Posterior vena cava (tissue), 2 donors: ENCODE data around the gene TRIM31. TPM values are rescaled to one million over a fixed set of nuclear protein-coding genes. Genes with fewer than 3 reads are reported as not detected.

Experiments
- DNase-seq: peaks from one replicate; pipeline ENCODE4 v3.0.0-alpha.2; 2020; ENCODE audit warnings: low spot score
- intact Hi-C, 2 donors: fragments of 100-400 bp; cut with DNase I; formaldehyde crosslinking; loops; one replicate each; pipeline versions ENCODE4 v1.14.1 to v1.14.2; 2022 to 2023
- total RNA-seq, 2 donors: library from RNA; stranded (reverse); fragmentation: NEBNext Ultra II Directional; extraction: Animal tissue kit (Norgen Biotek cat#: 25700); gene quantifications; one replicate each; pipeline ENCODE4 v1.2.1, GENCODE V29; 2021
- donor health status: DM: yes; HTN: yes; CAD: no.
- donor health status: DM: yes; HTN: yes; CAD: no.

The TRIM31 gene
- total RNA-seq, 2 donors from 2014 or later, result not detected

DNA sequence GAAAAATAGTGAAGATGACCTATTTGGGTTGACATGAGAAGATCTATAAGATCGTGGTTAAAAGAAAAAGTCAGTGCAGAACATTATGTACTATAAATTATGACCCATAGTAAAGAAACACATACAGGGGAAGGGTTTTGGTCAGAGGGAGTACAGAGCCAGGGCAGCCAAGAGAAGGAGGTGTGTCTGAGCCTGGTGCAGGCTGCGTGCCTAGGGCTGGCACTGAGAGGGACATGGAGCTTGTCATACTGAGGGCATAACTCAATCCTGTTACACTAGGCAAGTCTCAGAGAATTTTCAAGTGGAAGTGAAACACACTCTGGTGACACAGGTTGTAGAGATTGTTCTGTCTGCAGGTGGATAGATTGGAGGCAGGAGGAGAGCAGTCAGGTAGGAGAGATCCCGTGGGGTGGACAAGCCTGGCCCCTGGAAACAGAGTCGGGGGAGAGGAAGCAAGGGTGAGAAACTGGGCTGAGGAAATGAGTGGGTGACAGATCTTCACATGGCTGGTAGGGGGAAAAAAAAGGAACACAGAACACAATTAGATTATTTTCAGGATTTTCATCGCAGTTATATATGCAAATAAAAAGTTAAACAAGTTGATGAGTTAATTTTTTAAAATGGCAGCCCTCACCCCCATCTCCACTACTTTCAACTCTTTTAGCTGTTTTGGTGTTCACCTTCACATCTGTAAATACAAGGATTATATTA is 18.8 kb downstream of the TRIM31 start:
- intact Hi-C loops, result no loop called here
- DNase-seq, result no peak

DNA sequence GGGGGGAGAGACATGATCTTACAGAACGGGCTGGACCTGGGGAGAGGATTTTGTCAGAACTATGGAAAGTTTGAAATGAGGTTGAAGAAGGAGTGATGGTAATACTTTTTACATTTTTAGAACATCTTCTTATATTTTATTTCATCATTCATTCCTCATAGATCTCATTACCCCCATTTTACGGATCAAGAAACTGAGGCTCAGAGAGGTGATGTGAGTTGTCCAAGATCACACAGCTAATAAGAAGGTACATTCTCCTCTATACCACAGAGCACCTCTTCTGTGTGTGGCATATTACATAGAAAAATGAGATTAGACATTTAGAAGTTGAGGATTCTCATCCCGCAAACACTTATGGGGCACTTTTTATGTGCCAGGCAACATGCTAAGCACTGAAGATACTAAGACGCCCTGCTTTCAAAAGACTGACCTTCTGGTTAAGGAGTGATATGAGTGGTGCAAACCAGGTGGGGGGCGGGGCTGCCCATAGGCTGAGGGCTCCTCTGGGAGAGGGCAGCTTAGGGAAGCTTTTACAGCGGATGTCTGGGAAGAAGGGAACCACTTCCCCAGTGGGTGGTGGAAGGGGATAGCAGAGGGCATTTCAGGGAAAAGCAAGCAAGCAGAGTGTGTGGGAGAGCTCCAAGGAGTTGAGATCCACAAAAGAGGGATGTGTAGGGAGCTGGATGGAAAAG is 19.9 kb downstream of the TRIM31 start:
- no peak for DNase-seq
- intact Hi-C loops, result no loop called here

DNA sequence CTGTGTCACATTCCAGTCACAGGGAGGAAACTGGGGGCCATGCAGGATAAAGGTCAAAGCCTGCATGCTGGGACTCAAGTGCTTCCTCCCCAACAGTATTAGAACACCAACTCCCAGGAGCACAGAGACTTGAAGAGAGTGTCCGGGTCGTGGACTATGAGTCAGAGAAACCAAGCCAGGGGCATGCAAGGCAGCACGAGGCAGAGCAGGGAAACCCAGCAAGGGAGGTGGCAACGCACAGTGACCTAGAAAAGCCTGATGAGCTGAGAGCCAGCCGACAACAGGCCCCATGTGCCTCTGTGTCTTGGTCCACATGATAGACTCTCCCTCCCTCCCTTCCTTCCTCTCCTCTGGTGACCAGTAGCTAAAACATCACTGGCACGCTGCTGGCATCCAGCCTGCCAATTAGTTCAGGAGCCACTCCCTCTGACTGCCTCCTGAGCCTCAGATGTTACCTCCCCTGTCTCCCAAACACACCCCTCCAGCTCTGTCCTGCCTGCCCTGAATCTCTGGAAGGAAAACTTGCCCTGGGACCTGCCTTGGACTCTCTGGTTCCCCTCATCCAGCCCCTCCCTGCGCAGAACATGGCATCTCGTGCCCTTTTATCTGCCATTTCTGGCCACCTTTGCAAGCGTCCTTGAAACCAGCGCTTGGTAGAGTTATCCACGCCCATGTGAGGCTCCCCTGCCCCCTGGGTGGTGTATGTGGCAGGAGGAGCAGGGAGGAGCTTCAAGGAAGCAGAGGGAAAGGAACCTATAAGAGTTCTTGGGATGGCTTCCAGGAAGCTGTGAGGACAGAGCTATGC is 21.1 kb downstream of the TRIM31 start:
- intact Hi-C loops, result no loop called here
- DNase-seq, result no peak

DNA sequence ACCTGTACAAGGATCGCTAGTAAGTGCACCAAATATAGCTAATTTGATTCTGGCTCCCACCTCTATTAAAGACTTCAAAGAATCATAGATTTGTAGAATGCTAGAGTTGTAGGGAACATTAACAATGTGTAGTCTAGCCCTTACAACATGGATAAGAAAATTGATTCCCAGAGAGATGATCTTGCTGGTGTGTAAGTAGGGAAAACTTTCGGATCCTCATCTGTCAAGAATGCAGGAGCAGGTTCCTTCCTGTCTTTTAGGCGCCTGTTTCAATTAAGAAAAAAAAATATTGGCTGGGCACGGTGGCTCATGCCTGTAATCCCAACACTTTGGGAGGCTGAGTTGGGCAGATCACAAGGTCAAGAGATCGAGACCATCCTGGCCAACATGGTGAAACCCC is 25.0 kb downstream of the TRIM31 start:
- intact Hi-C loops, result no loop called here
- DNase-seq, result no peak

DNA sequence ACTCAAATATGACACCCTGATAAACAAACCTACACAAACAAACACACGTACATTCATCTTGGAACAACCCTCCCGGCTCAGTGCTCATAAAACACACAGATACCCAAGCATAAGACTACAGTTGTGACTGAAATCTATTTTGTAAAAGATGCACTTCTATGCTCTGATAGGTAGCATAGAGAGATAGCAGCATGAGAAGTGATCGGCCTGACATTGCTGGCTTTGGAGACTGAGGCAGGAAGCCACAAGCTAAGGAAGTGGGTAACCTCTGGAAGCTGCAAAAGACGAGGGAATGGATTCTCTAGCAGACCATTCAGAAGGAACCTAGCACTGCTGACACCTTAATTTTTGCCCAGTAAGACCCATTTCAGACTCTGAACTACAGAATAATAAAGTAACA is 35.7 kb downstream of the TRIM31 start:
- no peak for DNase-seq
- intact Hi-C loops, result no loop called here

DNA sequence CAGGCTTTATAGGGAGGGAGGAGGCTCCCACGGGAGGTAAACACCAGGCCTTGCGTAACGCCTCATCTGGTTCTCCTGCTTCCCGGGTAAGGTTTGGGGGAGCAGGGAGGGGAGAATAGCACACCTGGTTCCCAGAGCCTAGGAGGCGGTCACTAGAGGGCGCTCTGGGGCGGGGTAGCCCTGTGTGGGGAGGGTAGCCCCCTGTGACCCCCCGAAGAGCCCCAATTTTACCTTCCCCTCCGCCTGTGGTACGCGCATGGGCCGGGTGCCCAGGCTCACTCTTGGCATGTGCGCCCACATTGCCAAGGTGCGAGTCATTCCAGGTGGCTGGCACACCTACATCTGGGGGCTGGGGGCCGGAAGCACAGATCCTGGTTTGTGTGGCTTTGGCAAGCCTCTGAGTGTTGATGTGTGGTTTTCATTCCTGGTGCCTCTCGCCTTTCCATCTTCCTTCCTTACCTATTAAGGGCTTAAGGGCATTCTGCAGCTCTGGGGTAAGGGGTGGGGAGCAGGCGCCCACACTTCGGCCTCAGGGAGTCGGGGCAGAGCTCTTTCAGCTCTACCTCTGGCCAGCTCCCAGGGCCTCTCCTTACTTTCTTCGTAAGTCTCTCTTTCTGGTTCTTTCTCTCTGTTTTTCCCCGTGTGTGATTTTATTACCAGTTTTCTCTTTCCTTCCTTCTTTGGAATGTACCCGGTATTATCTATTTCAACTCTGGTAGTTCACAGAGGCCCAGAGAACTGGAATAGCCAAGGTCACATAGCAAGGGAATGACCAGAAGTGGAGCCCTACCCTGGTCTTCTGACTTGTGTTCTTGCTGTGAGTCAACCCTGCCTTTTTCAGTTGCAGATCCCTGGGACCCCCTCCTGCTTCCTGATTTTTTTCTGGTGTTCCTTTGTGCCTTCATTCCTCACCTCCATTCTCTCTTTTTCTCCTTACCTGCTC is 36.8 kb downstream of the TRIM31 start:
- intact Hi-C loops, result no loop called here
- DNase-seq, result no peak

DNA sequence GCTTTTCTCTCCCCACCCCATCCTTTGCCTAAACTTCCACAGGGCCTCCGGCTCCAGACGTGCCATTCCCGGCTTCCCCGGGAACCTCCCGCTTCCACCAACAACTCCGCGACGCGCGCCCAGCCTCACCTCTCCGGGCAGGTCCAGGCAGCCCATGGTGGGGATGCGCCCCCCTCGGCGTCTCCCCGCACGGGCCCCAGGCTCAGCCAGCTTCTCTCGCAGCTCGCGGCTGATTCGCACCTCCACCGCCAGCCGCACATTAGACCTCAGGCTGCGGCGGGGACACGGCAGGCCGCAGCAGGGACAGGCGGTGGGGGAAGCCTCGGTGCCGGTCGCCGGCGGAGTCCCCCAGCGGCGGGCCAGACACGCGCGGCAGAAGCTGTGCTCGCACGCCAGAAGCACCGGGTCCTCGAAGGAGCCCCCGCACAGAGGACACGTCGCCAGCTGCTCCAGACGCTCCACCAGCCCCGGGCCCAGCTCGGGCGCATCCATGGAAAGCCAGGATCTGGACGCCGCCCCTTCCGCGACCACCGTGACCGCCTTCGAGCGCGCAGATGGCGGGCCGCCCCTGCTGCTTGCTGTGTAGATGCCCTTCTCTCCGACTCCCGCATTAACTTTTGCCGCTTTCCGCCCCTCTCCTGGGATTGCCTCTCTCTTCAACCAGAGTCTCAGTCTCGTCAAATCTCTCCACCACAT is 37.6 kb downstream of the TRIM31 start, which contains the start of gene RNF39:
Gene RNF39 (minus strand): TSS at position 676 of the 696 bp plus-strand sequence. CDS start 184 bp downstream, at position 492.
- intact Hi-C loops, result no loop called here
- DNase-seq, result no peak

DNA sequence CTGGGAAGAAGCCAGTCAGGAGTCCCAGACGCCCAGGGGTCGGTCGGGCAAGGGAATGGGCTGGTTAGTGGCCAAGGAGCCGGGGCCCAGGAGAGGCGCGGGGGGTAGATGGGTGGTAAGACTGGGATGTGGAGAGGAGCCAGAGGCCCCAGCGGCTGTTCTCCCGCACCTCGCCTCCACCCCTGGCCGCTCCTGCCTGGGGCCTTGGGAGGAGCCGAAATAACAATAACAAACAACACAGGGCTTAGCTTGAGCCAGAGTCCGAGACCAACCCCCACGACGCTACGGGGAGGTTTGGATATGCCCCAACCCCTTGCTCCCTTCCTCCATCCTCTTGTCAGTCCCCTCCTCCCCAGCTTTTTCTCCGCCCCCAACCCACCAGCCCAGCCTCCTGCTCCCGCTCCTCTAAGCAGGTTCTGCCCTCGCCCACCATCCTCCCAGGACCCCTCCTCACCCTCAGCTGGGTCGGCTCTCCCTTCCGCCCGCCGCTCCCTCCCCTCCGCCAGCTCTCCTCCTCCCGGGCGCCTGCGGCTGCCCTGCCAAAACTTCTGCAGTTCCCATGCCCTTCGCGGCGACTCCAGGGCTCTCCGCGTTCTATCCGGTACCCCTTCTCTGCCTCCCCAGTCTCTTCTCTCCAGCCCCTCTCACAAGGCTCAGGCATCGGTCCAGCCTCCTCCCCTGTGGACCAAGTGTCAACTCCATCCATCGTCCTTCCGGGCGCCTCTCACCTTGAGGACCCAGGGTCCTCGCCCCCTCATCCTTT is 38.4 kb downstream of the TRIM31 start:
- no peak for DNase-seq
- intact Hi-C loops, result no loop called here

DNA sequence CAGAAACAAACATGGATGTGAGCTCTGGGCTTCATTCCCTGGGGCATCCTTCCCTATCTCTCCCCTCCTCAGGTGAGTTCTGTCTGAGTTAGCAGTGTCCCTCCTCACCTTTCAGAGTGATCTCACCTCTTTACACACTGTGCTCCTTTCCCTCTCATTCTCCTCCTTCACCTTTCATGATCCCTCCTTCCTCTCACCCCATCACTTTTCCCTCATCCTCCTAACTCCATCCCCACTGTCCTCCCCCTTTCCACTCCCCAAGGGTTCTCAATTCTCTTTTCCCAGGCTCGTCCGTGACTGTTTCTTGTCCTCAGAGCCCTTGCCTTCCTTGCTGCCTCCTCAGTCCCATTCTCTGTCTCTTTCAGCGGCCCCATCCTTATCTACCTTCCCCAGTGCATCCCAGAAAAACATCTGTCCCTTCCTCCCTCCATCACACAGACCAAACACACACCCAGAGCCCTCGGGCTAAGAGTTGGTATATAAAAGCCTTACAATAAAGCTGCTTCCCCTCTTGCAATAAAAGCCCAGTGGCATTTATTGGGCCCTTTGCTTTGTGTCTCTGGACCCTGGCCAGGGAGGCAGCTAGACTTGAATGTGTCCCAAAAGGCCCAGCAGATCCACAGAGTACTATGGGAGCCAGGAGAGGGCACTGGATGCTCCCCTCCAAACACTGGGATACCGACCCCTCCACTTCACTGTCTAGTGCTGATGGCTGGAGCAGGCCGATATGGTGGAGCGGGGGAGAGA is 39.2 kb downstream of the TRIM31 start:
- intact Hi-C loops, result no loop called here

DNA sequence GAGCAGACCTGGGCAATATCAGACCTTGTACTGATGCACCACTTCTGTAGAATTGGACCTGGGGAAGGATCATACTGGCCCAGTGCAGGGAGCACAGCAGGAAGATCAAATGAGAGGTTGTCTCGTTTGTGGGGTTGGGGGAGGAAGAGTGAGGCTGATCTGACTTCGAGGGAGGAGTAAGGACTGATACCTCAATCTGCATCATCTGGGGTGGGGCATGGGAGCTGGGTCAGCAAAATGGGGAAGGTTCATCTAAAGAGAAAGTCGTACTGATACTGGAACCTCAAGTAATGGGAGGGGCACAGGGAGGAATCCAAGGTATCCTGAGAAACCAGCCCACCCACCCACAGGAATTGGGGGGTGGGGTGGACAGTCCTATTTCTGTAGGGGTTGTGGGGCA is 41.0 kb downstream of the TRIM31 start:
- DNase-seq, result no peak
- intact Hi-C loops, result no loop called here

More for the DNA sequence above, 39.2 kb downstream of the TRIM31 start:
- no peak for DNase-seq

DNA sequence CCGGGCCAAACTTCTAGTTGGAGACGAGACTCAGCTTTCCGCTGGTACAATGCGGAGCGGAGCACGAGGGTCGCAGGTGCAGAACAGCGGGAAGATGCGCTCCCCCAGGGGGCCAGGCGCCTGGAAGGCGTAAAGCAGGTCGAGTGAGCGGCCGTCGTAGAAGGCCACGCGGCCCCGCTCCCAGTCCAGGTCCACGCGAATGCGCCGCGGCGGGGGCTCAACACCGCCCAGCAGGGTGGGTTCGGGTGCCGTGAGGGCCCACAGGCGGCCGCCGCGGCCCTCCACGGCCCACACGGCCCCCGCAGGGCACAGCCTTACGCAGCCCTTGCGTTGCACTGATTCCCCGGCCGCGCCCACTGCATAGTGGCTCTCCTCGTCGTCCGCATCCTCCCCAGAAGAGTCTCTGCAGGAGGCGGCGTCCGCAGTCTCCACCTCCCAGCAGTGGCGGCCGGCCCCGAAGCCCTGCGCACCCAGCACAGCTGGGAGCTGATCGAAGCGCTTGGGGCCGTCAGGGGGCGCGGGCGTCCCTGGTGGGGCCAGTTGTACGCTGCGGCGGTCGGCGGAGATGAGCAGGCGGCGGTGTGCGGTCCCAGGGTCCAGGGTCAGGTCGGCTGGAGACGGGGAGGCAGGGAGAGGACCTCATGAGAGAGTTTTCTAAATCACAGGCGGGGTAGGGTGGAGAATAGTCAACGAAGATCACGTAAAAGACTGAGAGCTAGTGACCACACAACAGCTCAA is 41.6 kb downstream of the TRIM31 start:
- intact Hi-C loops, result no loop called here
- no peak for DNase-seq

DNA sequence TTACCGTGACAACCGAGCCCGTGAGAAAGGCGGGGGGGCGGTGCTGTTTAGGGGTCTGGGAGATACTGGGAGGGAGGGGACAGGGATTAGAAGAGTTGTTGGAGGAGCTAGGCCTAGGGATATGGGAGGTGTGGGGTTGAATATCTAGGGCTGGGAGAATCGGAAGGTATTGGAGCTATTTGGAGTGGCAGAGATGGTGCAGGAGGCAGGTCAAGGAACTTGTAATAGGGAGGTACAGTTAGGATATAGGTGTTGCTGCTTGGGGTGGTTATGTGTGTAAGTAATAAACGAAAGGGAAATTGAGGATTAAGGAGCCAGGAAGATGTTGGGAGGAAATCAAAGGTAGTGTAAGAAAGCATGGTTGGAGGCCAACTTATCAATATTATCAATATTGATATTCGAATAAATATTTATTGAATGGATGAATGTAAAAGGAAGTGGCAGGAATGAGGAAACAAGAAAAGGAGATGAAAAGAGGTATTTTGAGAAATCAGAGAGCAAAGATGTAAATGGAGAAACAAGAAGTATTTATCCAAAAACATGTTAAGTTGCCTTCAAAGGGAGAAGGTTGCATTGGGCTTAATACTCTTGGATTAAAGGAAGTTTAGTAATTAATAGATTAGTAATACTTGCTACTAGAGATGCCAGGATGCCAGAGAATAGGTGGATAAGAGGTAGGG is 45.3 kb downstream of the TRIM31 start:
- no peak for DNase-seq
- intact Hi-C loops, result no loop called here

DNA sequence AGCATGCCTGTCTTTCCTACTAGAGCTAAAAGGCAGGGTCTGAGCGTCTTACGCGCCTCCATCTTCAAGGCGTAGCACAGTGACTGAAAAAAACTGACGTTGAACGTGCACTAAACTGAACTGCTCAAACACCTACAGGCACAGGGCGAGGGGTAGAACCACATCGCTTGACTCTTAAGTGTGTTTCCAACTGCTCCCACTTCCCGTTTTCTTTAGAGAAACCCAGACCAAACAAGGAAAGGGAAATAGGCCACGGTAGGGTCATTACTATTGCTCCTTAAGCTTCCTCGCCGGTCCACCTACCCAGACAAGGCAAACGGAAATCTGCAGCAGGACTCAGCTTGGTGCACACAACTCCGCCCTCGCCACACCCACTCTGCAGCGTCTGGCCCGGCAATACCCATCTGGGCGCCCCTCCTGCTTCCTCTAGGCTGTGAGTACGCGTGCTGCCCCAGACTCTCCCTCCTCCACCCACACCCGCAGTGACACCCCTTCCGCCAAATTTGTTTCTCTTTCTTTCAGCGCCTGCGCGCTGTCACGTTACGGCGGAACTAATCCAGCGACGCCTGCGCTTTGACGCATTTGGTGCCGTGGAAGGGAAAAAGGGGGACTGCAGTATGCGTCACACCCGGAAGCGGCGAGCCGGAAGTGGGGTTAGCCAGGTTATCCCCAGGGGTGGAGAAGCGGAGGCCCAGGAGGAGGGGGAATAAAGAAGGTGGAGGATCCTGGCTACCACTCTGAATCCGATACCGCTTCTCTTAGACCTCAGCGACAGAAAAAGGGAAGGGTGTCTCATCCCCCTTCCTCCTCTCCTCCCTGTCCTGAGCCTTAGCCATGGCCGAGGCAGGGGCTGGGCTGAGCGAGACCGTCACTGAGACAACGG is 46.1 kb downstream of the TRIM31 start, which contains the start of gene PPP1R11:
Gene PPP1R11 (plus strand): TSS at position 622 of the 883 bp plus-strand sequence. CDS start 213 bp downstream, at position 835.
- intact Hi-C loops, result no loop called here
- peak; percentile 99 for DNase-seq

DNA sequence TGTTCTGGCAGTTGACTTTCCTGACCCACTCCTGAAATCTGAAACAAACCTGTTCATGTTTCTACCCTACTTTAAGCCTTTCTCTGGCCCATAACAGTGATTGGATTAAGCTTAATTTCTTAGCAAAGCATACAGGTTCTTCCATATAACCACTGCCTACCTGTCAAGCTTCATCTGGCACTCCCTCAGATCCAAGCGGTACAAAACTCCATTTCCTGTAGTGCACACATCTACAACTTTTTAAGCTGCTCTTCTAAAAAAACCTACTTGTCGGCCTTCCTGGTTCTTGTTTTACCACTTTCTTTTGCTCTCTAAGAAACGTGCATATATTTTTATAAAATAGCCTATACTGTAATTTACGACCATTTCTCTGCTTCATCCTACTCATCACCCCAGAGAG is 46.8 kb downstream of the TRIM31 start:
- no peak for DNase-seq
- intact Hi-C loops, result no loop called here

DNA sequence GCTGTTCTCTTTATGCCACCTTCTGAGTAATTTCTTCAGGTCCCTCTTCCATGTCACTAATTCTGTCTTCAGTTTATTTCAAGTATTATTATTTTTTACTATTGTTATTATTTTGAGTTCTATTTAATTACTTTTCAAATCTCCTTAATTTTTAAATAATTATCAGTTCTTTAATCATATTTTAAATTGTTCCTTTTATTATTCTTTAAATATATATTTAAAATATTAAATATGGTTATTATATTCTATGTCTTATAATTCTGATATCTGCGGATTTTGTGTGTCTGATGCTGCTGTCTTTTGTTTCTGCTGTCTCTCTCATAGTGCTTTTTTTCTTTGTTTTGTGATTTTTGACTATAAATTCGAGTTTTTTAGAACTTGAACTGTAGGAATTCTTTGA is 49.6 kb downstream of the TRIM31 start:
- intact Hi-C loops, result no loop called here
- no peak for DNase-seq
